HG03066 (cell line): ENCODE measurements around the gene STN1.

Experiments
- ATAC-seq: cut with Tn5 transposase; IDR thresholded peaks from one replicate; pipeline ENCODE4 v1.9.1; 2021; ENCODE audit warnings: low read depth; ENCODE audit not compliant: unreplicated experiment

The STN1 gene

DNA sequence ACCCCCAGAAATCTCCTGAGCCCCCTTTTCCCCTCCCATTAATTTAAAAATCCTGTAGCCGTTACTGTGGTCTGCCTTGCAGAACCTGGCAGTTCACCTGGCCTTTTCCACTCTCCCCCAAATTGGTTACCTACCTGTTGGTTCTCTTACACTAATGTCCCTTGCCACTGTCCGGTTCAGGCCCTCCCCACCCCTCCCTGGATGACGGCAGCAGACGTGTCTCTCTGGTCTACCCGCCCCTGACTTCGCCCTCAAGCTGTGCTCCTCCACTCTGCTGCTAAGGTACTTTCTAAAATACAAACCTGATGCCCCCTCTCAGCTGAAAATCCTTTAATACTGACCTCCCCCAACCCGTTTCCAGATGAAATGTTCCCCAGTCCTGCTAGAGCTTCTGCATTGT lies 47.0 kb downstream of the STN1 start:
- no peak for ATAC-seq

DNA sequence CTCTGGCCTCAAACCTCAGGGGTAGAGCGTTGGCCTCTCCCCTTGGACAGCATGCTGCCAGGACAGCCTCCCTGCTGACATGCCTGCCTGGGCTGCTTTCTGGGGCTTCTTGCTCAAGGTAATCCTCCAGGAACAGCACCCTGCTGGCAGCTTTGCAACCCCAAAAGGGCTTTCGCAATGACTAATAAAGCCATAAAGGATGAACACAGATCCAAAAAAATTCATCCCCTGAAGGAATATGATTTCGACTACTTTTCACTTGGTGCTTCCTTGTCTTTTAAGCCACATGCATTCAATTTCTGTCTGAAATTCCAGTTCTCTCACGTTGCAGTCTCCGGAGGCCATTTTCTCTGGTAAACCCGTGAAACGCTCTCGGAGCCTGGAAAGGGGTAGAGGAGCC lies 47.5 kb downstream of the STN1 start:
- ATAC-seq: no peak

DNA sequence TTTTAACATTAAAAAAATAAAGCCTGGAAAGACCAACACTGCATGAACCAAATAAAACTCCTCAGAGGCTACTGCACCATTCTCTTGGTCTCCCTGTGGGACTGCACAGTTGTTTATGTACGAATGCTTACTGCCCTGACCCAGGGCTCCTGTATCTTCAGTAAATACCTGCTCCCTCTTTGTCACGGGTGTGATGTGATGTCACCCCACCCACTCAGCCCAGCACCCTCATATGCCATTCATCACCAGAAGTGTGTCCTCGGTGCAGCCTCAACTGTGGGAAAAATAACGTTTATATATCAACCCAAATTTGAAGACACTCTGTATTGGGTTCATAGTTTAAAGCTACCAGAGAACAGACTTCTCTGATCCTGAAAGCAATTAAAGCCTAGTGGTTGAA lies 48.6 kb downstream of the STN1 start:
- no peak for ATAC-seq

DNA sequence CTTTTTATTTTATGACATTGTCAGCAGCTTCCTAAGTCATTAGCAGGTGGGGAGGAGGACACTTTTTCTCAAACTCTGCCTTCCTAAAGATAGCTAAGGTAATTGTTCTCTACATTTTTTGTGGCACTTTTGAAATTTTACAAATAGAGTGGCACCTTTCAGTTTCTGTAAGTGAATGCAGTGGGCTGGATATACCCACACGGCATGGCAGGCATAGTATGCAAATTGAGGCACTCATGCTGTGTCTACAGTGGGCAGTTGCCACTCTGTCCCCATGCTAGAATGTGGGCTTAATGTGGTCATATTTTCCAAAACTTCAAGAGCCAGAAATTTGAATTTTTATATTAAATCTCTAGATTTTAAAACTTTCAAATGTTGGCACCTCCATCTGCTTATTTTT lies 49.8 kb downstream of the STN1 start:
- ATAC-seq: no peak

DNA sequence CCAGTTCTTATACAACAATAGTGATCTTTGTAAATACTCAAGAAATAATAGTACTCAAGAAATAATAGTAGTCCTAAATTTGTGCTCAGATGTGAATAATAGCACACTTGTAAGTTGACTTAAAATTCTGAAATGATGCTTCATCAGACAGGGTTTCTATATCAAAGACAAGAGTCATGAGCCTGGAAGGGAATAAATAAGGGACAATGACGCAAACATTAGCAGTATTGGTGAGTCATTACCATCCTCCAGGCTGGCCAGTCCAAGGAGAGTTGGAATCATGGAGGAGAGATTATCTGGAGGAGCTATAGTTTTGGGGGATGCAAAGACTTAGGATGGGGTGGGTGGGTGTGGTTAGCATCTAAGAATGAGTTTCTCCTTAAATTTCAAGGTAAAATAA lies 56.5 kb downstream of the STN1 start:
- ATAC-seq: no peak

GRCh38 chr10:103859161-103860086 lies 58.6 kb downstream of the STN1 start:
- no peak for ATAC-seq

- ATAC-seq: no peak
Observed at GRCh38 chr10:103858360-103858759, 59.6 kb downstream of the STN1 start.

DNA sequence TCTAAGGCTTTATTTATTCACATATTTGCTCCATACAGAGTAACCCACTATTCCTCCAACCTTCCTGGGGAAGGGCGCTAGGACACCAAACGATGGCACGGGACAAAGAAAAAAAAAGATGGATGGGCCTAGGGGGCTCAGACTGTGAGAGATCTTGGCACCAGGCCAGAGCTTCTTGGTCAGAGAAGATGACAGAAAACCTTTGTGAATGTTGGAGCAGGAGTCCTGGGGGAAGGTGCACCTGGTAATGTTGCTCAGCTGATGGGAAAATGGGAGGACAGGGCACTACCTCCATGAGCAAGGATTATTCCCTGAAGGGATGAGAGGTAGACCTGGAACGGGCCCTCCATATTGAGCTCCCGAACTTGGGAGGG lies 61.2 kb downstream of the STN1 start:
- no peak for ATAC-seq

DNA sequence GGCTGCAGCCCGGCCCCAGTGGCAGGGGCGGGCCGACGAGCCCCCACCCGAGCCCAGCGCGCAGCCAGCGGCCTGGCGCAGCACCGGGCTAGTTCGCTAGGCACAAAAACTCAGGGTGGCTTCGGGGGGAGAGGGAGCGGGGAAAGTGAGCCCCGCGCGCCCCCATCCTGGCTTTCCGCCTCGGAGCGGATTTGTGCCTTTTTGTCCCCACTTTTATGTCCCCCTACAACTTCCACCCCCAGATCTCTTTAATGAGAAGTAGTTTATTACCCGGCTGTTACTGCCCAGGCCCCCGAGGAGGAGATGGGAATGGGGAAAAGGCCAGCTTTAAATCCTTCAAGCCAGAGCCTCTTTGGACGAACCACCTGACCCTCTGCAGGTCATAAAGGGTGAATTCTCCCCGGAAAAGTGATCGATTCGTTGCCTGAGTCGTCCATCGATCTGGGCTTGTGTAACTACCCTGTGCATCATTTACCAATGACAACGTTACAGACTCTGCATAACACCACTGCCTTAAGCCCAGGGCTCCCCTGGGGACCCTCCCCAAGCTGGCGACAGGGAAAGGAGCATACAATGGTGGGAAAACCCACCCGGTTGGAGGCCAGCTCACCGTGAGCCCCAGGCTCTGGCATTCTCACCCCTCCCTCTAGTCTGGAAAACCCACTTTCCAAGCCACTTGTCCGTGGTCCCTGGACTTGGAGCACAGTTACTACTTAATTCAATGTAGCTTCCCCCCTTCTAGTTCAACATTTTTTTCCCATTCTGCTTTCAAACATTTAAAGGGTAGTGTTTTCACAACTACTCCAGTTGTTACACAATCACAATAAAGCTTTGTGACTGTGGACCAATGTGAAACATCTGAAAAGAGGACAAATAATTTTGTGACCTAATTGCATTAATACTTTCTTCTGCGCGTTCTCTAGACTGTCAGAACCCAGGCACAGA lies 61.9 kb downstream of the STN1 start:
- ATAC-seq: no peak

DNA sequence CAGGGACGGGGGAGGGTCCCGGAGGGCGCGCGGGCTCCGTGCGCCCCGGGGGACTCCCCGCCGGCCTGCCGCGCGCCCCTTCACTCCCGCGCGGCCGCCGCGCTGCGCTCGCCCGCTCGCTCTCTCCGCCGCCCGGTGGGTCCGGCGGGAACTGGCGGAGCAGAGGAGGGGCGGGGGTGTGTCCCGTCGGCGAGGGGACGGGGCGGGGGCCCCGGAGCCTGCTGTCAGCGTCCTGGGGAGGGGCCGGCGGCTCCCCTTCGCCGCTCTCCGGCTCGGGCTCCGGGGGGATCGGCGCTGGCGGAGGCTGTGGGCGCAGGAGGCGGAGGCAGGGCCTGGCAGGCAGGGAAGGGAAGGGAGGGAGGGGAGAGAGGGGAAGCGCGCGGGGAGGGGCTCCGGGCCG lies 62.6 kb downstream of the STN1 start, which contains the start of gene SH3PXD2A:
TSS of gene SH3PXD2A (minus strand) at position 153 of the 400 bp plus-strand sequence. CDS start 310 bp downstream, outside the sequence.
- ATAC-seq: no peak

DNA sequence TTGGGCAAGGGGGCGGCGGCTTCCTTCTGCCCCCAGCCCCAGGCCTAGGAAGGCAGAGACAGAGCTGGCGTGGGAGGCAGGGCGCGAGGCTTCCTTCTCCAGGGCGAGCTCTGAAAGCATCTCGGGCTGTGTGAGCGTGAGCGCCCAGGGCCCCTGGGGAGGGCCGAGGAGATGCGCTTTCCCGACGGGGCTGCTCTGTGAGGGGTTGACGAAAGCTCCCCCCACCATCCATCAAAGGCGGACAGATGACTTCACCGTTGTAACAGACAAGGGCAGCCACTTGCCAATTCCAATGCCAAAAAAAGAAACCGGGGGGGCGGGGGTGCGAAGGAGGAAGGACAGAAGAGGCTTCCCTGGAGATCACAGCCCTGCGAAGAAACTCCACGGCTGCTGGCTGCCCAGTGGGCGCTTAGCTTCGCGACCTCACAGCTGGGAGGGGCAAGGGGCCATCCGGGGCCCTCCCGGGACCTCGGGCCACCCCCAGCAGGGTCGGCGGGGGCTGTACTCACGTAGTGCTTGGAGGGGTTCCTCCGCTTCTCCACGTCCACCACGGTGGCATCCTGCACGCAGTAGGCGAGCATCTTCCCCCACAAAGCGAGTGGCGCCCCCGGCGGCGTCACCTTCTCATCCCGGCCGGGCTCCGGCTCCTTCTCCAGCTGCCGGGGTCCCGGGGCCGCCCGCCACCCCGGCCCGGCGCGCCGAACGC lies 63.1 kb downstream of the STN1 start:
- no peak for ATAC-seq

DNA sequence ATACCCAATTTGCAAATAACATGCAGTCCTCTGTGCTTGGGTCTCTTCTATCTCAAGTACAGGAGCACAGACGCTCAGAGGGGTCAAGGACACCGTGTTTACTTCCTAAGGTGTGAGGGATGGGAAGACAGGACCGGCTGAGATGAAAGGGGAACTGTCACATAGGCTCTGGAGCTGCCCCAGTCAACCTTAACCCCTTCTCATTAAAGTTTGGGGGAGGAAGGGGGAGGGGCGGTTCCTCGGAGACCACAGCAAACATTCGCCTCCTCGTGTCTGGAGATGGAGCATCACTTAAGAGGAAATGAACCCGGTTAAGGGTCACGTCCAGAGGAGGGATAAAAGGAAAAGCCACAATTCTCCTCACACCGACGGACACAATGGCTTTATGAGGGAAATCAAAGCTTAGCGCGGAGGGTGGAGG lies 63.7 kb downstream of the STN1 start:
- ATAC-seq: no peak

GRCh38 chr10:103853428-103854264 lies 64.3 kb downstream of the STN1 start:
- ATAC-seq: no peak

DNA sequence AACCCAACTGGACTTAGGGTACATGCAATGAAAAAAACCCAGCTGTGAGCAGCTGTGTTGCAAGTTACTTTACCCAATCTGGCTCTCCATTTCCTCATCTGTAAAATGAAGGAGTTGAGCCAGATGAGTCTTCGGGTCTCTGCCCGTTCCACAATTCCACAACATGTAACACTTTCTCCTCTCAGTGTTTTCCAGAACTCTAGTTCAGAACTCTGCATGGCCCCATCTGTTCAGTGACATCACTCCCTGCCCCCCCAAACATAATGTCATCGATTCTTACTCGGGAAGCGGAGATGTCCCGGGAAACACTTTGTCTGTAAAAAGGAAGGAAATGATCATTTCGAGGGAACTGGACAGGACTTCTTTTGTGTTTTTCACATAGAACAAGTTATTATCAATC lies 65.1 kb downstream of the STN1 start:
- ATAC-seq: no peak

- no peak for ATAC-seq
Observed at GRCh38 chr10:103852189-103852711, 65.7 kb downstream of the STN1 start.

- no peak for ATAC-seq
Observed at GRCh38 chr10:103851261-103851660, 66.7 kb downstream of the STN1 start.

GRCh38 chr10:103850572-103850895 lies 67.5 kb downstream of the STN1 start:
- ATAC-seq: no peak

DNA sequence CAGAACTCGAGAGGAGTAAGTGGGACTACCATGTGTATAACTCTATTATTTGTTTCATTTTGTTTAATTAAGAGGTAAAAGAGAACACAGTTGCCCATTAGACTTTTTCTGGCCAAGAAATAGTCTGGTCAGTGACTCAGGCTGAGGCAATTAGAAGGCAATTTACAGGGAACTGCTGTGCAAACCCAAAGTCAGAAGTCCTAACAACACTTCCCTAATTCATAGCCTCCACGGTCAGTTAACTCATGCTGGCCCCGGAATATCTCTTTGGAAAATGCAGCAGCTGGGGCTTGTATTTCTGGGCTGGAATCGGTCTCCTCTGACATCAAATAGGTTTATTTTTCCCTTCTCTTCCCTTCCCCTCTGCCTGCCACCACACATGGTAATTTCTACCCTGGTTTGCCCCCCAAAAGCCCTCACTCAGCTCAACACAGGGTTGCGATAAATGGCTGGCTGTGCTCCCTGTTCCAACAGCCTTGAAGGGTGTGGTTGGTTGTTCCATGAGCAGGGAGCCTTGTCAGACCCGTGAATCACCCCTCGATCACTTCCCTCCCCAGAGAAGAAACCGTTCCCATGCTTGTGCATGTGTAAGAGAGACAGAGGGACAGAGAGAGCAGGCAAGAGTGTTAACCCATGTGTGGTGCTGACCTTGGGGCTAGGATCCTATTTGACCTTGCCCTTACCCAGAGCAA lies 68.0 kb downstream of the STN1 start:
- ATAC-seq: no peak

DNA sequence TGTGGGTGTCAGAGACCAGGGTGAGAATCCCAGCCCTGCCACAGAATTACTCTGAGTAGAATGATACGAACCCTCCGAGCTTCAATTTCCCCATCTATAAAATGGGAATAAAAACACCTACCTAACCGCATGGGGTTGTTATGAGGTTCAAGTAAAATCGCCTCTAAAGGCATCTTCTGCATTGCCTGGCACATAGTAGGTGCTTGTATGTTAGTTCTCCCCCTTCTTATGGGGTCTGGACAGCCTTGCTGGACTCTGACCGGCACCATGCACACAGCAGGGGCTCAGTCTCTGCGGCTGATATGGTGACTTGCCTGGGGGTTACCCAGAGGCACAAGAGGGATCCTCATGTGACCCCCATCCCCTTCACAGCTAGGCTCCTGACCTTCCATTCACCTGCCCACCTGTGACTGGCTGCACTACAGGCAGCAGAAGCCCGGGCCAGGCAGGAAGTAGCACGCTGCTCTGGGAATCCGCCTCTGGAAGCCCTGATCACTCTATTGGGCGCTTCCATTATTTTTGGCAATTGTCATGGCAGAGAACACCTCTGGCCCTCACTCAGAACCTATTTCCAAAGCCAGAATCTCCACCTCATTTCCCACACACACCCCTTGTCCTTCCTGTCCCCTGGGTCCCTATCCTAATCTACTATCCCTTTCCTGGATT lies 68.6 kb downstream of the STN1 start:
- ATAC-seq: no peak
